ENCODE data around the gene SPATA18.

Gene SPATA18

GRCh38 chr4:52051213-52051614 lies at the start of gene SPATA18:
Gene SPATA18, plus strand, starts transcription at chr4:52051304. Its CDS starts 401 bp downstream, at chr4:52051705.
- DNase-seq (ENCODE audit: low spot score): no peak

- no peak for DNase-seq (ENCODE audit: low spot score)
These were observed 49.5 kb upstream of the SPATA18 start for GRCh38 chr4:52001616-52002015.

GRCh38 chr4:52004414-52004813 lies 46.7 kb upstream of the SPATA18 start:
- DNase-seq (ENCODE audit: low spot score): no peak

- DNase-seq (ENCODE audit: low spot score): no peak
These were observed 45.4 kb upstream of the SPATA18 start for GRCh38 chr4:52005604-52006273.

- DNase-seq (ENCODE audit: low spot score): no peak
These were observed 44.2 kb upstream of the SPATA18 start for GRCh38 chr4:52006887-52007286.

- DNase-seq (ENCODE audit: low spot score): no peak
These were observed 40.1 kb upstream of the SPATA18 start for GRCh38 chr4:52010986-52011385.

- no peak for DNase-seq (ENCODE audit: low spot score)
These were observed 38.5 kb upstream of the SPATA18 start for GRCh38 chr4:52012651-52013050.

- no peak for DNase-seq (ENCODE audit: low spot score)
These were observed 36.2 kb upstream of the SPATA18 start for GRCh38 chr4:52014903-52015302.

GRCh38 chr4:52015366-52015765 lies 35.7 kb upstream of the SPATA18 start:
- DNase-seq (ENCODE audit: low spot score): no peak

- no peak for DNase-seq (ENCODE audit: low spot score)
These were observed 34.1 kb upstream of the SPATA18 start for GRCh38 chr4:52016981-52017380.

- no peak for DNase-seq (ENCODE audit: low spot score)
These were observed 33.3 kb upstream of the SPATA18 start for GRCh38 chr4:52017814-52018213.

- no peak for DNase-seq (ENCODE audit: low spot score)
These were observed 31.0 kb upstream of the SPATA18 start, which contains the start of gene LRRC66 for GRCh38 chr4:52019936-52020657. Gene LRRC66, minus strand, starts transcription at chr4:52020363. Its CDS starts 2,750 bp downstream, at chr4:52017613.

GRCh38 chr4:52028970-52029369 lies 22.1 kb upstream of the SPATA18 start:
- DNase-seq (ENCODE audit: low spot score): no peak

- no peak for DNase-seq (ENCODE audit: low spot score)
These were observed 19.1 kb upstream of the SPATA18 start for GRCh38 chr4:52032005-52032404.

- DNase-seq (ENCODE audit: low spot score): no peak
These were observed 15.9 kb upstream of the SPATA18 start for GRCh38 chr4:52035190-52035589.

GRCh38 chr4:52036886-52037530 lies 14.1 kb upstream of the SPATA18 start:
- no peak for DNase-seq (ENCODE audit: low spot score)

GRCh38 chr4:52037689-52038102 lies 13.4 kb upstream of the SPATA18 start:
- DNase-seq (ENCODE audit: low spot score): peak; percentile 61

GRCh38 chr4:52038103-52038912 lies 12.8 kb upstream of the SPATA18 start, which contains the start of gene SGCB:
Gene SGCB, minus strand, starts transcription at chr4:52038299. Its CDS starts 40 bp downstream, at chr4:52038259.
- DNase-seq (ENCODE audit: low spot score): peak; percentile 87

GRCh38 chr4:52045028-52045427 lies 6.1 kb upstream of the SPATA18 start:
- DNase-seq (ENCODE audit: low spot score): no peak

GRCh38 chr4:52049266-52049665 lies 1.8 kb upstream of the SPATA18 start:
- no peak for DNase-seq (ENCODE audit: low spot score)

GRCh38 chr4:52051615-52052474 lies 741 bp downstream of the SPATA18 start:
- peak; percentile 62 for DNase-seq (ENCODE audit: low spot score)
